ENCODE results near the gene MAN1C1.

Gene MAN1C1

DNA sequence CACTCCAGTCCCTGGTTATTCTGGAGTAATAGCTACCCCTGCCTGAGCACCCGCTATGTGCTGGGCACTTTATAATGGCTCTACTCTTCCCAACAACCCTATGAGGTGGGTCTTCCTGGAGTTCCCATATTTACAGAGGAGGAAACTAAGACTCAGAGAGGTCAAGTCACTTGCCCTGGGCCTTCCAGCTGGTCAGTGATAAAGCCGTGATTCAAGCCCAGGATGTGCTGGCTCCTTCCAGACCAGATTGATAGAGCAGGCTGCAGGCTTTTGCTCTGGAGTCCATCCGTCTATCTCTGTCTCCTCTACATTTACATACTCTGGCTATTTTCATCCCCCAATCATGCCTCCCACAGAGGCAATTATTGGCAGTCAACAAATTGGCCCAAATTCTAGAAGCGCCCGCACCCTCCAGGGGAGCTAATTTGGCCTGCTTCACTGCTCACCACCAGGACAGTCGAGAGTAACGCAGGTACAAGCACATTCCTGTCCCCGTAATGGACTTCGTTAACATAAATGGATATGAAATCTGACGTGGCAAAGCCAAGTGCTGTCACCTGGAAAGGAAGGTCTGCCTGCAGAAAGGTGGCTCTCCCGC is 143.6 kb downstream of the MAN1C1 start:
- no peak for ATAC-seq
- TF ChIP-seq ZNF565 (CRISPR knock-in tag; conservative IDR thresholded peaks at IDR 0.05; ENCODE audit: low read depth) (no peak), ZC3H10 (CRISPR knock-in tag; IDR thresholded peaks at IDR 0.05) (no peak), ZNF8 (CRISPR knock-in tag; IDR thresholded peaks at IDR 0.05) (no peak), ZFP30 (CRISPR knock-in tag; IDR thresholded peaks at IDR 0.05) (no peak), SNAI2 (CRISPR knock-in tag; IDR thresholded peaks at IDR 0.05) (no peak), CSDC2 (CRISPR knock-in tag; IDR thresholded peaks at IDR 0.05) (no peak), TCF4 (CRISPR knock-in tag; IDR thresholded peaks at IDR 0.05; ENCODE audit: borderline replicate concordance) (no peak)
- TF ChIP-seq, protein P1, sequence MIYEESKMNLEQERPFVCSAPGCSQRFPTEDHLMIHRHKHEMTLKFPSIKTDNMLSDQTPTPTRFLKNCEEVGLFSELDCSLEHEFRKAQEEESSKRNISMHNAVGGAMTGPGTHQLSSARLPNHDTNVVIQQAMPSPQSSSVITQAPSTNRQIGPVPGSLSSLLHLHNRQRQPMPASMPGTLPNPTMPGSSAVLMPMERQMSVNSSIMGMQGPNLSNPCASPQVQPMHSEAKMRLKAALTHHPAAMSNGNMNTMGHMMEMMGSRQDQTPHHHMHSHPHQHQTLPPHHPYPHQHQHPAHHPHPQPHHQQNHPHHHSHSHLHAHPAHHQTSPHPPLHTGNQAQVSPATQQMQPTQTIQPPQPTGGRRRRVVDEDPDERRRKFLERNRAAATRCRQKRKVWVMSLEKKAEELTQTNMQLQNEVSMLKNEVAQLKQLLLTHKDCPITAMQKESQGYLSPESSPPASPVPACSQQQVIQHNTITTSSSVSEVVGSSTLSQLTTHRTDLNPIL (CRISPR knock-in tag; IDR thresholded peaks at IDR 0.05; ENCODE audit: low read depth) = no peak

DNA sequence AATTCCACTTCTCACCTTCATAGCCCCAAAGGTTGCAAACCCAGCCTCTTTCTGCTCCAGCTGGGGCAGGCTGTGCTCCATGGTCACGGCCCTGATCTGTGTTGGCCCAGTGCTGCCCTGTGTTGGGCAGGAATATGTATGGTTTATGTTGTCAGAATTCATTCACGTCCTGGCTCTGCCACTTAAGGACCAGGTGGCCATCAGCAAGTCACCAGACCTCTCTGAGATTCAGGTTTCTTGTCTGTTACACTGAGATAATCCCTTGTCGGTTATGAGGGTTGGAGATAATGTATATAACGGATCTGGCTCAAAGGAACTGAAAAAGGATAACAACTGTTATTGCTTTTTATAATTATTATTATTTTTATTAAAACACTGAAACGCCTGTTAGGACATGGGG is 144.3 kb downstream of the MAN1C1 start:
- ATAC-seq = no peak
- TF ChIP-seq CSDC2 (CRISPR knock-in tag; IDR thresholded peaks at IDR 0.05) = no peak
- no peak for TF ChIP-seq ZC3H10 (CRISPR knock-in tag; IDR thresholded peaks at IDR 0.05)
- TF ChIP-seq ZNF8 (CRISPR knock-in tag; IDR thresholded peaks at IDR 0.05) = no peak
- TF ChIP-seq TOX (CRISPR knock-in tag; IDR thresholded peaks at IDR 0.05; ENCODE audit: borderline replicate concordance) = no peak
- no peak for TF ChIP-seq ZNF70 (CRISPR knock-in tag; IDR thresholded peaks at IDR 0.05)
- no peak for TF ChIP-seq TCF4 (CRISPR knock-in tag; IDR thresholded peaks at IDR 0.05; ENCODE audit: borderline replicate concordance)
- TF ChIP-seq ZNF565 (CRISPR knock-in tag; conservative IDR thresholded peaks at IDR 0.05; ENCODE audit: low read depth) = no peak
- TF ChIP-seq, protein P1 (CRISPR knock-in tag; IDR thresholded peaks at IDR 0.05; ENCODE audit: low read depth) = no peak
- TF ChIP-seq, protein P2, sequence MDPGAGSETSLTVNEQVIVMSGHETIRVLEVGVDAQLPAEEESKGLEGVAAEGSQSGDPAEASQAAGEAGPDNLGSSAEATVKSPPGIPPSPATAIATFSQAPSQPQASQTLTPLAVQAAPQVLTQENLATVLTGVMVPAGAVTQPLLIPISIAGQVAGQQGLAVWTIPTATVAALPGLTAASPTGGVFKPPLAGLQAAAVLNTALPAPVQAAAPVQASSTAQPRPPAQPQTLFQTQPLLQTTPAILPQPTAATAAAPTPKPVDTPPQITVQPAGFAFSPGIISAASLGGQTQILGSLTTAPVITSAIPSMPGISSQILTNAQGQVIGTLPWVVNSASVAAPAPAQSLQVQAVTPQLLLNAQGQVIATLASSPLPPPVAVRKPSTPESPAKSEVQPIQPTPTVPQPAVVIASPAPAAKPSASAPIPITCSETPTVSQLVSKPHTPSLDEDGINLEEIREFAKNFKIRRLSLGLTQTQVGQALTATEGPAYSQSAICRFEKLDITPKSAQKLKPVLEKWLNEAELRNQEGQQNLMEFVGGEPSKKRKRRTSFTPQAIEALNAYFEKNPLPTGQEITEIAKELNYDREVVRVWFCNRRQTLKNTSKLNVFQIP (CRISPR knock-in tag; IDR thresholded peaks at IDR 0.05; ENCODE audit: borderline replicate concordance, low read depth) = no peak
- no peak for TF ChIP-seq ZFP30 (CRISPR knock-in tag; IDR thresholded peaks at IDR 0.05)
- no peak for TF ChIP-seq ESRRG (CRISPR knock-in tag; IDR thresholded peaks at IDR 0.05)
- no peak for TF ChIP-seq OSR1 (CRISPR knock-in tag; IDR thresholded peaks at IDR 0.05)
- no peak for TF ChIP-seq SNAI2 (CRISPR knock-in tag; IDR thresholded peaks at IDR 0.05)
- TF ChIP-seq, protein P3, sequence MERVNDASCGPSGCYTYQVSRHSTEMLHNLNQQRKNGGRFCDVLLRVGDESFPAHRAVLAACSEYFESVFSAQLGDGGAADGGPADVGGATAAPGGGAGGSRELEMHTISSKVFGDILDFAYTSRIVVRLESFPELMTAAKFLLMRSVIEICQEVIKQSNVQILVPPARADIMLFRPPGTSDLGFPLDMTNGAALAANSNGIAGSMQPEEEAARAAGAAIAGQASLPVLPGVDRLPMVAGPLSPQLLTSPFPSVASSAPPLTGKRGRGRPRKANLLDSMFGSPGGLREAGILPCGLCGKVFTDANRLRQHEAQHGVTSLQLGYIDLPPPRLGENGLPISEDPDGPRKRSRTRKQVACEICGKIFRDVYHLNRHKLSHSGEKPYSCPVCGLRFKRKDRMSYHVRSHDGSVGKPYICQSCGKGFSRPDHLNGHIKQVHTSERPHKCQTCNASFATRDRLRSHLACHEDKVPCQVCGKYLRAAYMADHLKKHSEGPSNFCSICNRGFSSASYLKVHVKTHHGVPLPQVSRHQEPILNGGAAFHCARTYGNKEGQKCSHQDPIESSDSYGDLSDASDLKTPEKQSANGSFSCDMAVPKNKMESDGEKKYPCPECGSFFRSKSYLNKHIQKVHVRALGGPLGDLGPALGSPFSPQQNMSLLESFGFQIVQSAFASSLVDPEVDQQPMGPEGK (CRISPR knock-in tag; IDR thresholded peaks at IDR 0.05; ENCODE audit: borderline replicate concordance) = no peak

DNA sequence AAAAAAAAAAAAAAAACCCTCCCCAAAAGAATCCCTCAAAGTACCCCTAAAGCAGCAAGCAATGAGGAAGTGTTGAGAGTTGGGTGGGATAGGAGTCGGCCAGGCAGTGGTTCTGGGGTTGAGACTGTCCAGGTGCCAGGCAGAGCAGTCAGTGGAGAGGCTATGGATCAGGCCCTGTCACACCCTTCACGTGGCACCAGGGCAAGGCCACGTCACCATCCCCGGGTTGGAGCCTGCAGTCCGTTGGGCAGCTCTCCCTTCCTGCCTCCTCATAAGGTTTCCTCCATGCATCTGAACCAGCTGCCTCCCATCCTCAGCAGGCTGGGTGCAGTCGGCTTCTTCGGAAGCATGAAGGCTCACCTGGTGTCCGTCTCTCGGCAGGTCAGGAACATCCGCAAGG is 146.9 kb downstream of the MAN1C1 start:
- ATAC-seq = no peak
- TF ChIP-seq ZFP3 (CRISPR knock-in tag; IDR thresholded peaks at IDR 0.05) = no peak
- TF ChIP-seq OSR1 (CRISPR knock-in tag; IDR thresholded peaks at IDR 0.05) = no peak
- TF ChIP-seq GLIS3 (CRISPR knock-in tag; IDR thresholded peaks at IDR 0.05) = no peak
- TF ChIP-seq, protein P1 (CRISPR knock-in tag; IDR thresholded peaks at IDR 0.05; ENCODE audit: low read depth) = no peak
- no peak for TF ChIP-seq ZC3H10 (CRISPR knock-in tag; IDR thresholded peaks at IDR 0.05)
- no peak for TF ChIP-seq ZNF565 (CRISPR knock-in tag; conservative IDR thresholded peaks at IDR 0.05; ENCODE audit: low read depth)
- no peak for TF ChIP-seq PPARA (CRISPR knock-in tag; IDR thresholded peaks at IDR 0.05; ENCODE audit: borderline replicate concordance)
- TF ChIP-seq TOX (CRISPR knock-in tag; IDR thresholded peaks at IDR 0.05; ENCODE audit: borderline replicate concordance) = no peak
- TF ChIP-seq SNAI2 (CRISPR knock-in tag; IDR thresholded peaks at IDR 0.05) = no peak
- no peak for TF ChIP-seq CSDC2 (CRISPR knock-in tag; IDR thresholded peaks at IDR 0.05)
- TF ChIP-seq, protein P4, sequence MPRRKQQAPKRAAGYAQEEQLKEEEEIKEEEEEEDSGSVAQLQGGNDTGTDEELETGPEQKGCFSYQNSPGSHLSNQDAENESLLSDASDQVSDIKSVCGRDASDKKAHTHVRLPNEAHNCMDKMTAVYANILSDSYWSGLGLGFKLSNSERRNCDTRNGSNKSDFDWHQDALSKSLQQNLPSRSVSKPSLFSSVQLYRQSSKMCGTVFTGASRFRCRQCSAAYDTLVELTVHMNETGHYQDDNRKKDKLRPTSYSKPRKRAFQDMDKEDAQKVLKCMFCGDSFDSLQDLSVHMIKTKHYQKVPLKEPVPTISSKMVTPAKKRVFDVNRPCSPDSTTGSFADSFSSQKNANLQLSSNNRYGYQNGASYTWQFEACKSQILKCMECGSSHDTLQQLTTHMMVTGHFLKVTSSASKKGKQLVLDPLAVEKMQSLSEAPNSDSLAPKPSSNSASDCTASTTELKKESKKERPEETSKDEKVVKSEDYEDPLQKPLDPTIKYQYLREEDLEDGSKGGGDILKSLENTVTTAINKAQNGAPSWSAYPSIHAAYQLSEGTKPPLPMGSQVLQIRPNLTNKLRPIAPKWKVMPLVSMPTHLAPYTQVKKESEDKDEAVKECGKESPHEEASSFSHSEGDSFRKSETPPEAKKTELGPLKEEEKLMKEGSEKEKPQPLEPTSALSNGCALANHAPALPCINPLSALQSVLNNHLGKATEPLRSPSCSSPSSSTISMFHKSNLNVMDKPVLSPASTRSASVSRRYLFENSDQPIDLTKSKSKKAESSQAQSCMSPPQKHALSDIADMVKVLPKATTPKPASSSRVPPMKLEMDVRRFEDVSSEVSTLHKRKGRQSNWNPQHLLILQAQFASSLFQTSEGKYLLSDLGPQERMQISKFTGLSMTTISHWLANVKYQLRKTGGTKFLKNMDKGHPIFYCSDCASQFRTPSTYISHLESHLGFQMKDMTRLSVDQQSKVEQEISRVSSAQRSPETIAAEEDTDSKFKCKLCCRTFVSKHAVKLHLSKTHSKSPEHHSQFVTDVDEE (CRISPR knock-in tag; IDR thresholded peaks at IDR 0.05) = no peak
- TF ChIP-seq TCF4 (CRISPR knock-in tag; IDR thresholded peaks at IDR 0.05; ENCODE audit: borderline replicate concordance) = no peak
- no peak for TF ChIP-seq ZNF70 (CRISPR knock-in tag; IDR thresholded peaks at IDR 0.05)

Data from SK-N-SH treated with all-trans-retinoic acid at 6 μM for 48 hours (cell line).